HL-60 (cell line): ENCODE measurements around the gene KRTAP5-3.

ENCODE experiments used
- CTCF ChIP-seq: IDR thresholded peaks from one replicate; pipeline ENCODE4 v1.5.1; 2011; ENCODE audit warnings: low read length, control low read depth, inconsistent platforms; ENCODE audit not compliant: insufficient read depth
- REST ChIP-seq: IDR thresholded peaks from 2 replicates; pipeline ENCODE4 v1.6.1; 2012; ENCODE audit warnings: low read depth; ENCODE audit not compliant: insufficient replicate concordance

- TF ChIP-seq CTCF (no peak), REST (no peak)
Observed at GRCh38 chr11:1570001-1570453, 38.2 kb downstream of the KRTAP5-3 start.
